ENCODE data around the gene ANKRD6. TPM values are rescaled to one million over a fixed set of nuclear protein-coding genes. Genes with fewer than 3 reads are reported as not detected.

The ANKRD6 gene
- total RNA-seq, 1 donor from 2014 or later, result 10.0 TPM

GRCh38 chr6:89400912-89401399, 32.0 kb upstream of the ANKRD6 start:
- H3K27me3 ChIP-seq (ENCODE audit: control insufficient read depth, insufficient read depth, low read length), result no peaks in the 10 kb centered on the region
- DNase-seq (ENCODE audit: low read depth), result no peak
- H3K4me3 ChIP-seq (ENCODE audit: low read depth, low read length), result no peak overlapping the region
- TF ChIP-seq CTCF (IDR thresholded peaks at IDR 0.05; ENCODE audit: insufficient read depth, low read length, poor library complexity, severe bottlenecking), result no peak
- no peaks in the 10 kb centered on the region for H3K36me3 ChIP-seq (ENCODE audit: control insufficient read depth, insufficient read depth, low read length)

- no peak for TF ChIP-seq CTCF (IDR thresholded peaks at IDR 0.05; ENCODE audit: insufficient read depth, low read length, poor library complexity, severe bottlenecking)
- no peak for DNase-seq (ENCODE audit: low read depth)
- Histone ChIP-seq H3K4me3 (ENCODE audit: low read depth, low read length) (no peak overlapping the region), H3K36me3 (ENCODE audit: control insufficient read depth, insufficient read depth, low read length) (no peaks in the 10 kb centered on the region), H3K27me3 (ENCODE audit: control insufficient read depth, insufficient read depth, low read length) (no peaks in the 10 kb centered on the region)
These were observed 30.2 kb upstream of the ANKRD6 start for GRCh38 chr6:89402776-89403175.

GRCh38 chr6:89404512-89404911, 28.4 kb upstream of the ANKRD6 start:
- H3K36me3 ChIP-seq (ENCODE audit: control insufficient read depth, insufficient read depth, low read length), result no peaks in the 10 kb centered on the region
- H3K27me3 ChIP-seq (ENCODE audit: control insufficient read depth, insufficient read depth, low read length), result no peaks in the 10 kb centered on the region
- H3K4me3 ChIP-seq (ENCODE audit: low read depth, low read length), result no peak overlapping the region
- no peak for TF ChIP-seq CTCF (IDR thresholded peaks at IDR 0.05; ENCODE audit: insufficient read depth, low read length, poor library complexity, severe bottlenecking)
- DNase-seq (ENCODE audit: low read depth), result no peak

GRCh38 chr6:89406141-89406540, 26.8 kb upstream of the ANKRD6 start:
- no peak overlapping the region for H3K4me3 ChIP-seq (ENCODE audit: low read depth, low read length)
- no peaks in the 10 kb centered on the region for H3K27me3 ChIP-seq (ENCODE audit: control insufficient read depth, insufficient read depth, low read length)
- no peak for TF ChIP-seq CTCF (IDR thresholded peaks at IDR 0.05; ENCODE audit: insufficient read depth, low read length, poor library complexity, severe bottlenecking)
- no peak for DNase-seq (ENCODE audit: low read depth)
- H3K36me3 ChIP-seq (ENCODE audit: control insufficient read depth, insufficient read depth, low read length), result no peaks in the 10 kb centered on the region

GRCh38 chr6:89409461-89410035, 23.4 kb upstream of the ANKRD6 start:
- no peaks in the 10 kb centered on the region for H3K36me3 ChIP-seq (ENCODE audit: control insufficient read depth, insufficient read depth, low read length)
- H3K27me3 ChIP-seq (ENCODE audit: control insufficient read depth, insufficient read depth, low read length), result no peaks in the 10 kb centered on the region
- DNase-seq (ENCODE audit: low read depth), result no peak
- no peak overlapping the region for H3K4me3 ChIP-seq (ENCODE audit: low read depth, low read length)
- no peak for TF ChIP-seq CTCF (IDR thresholded peaks at IDR 0.05; ENCODE audit: insufficient read depth, low read length, poor library complexity, severe bottlenecking)

GRCh38 chr6:89410231-89410761, 22.7 kb upstream of the ANKRD6 start:
- no peaks in the 10 kb centered on the region for H3K27me3 ChIP-seq (ENCODE audit: control insufficient read depth, insufficient read depth, low read length)
- H3K4me3 ChIP-seq (ENCODE audit: low read depth, low read length), result peak overlapping the region; percentile 67
- TF ChIP-seq CTCF (IDR thresholded peaks at IDR 0.05; ENCODE audit: insufficient read depth, low read length, poor library complexity, severe bottlenecking), result no peak
- no peak for DNase-seq (ENCODE audit: low read depth)
- no peaks in the 10 kb centered on the region for H3K36me3 ChIP-seq (ENCODE audit: control insufficient read depth, insufficient read depth, low read length)

Data from kidney epithelial cell (primary cell).